Naive thymus-derived CD8-positive, alpha-beta T cell (primary cell): ENCODE results near the gene SLC25A26. TPM values are rescaled to one million over a fixed set of nuclear protein-coding genes. Genes with fewer than 3 reads are reported as not detected.
A peak's percentile ranks its signal among the peaks of the same experiment; 100 is the strongest.
"Not testable (repeated sequence)": the region's sequence is repeated elsewhere in the genome, so short reads cannot be mapped to it uniquely, and the experiment has no call there.

Source experiments
- ATAC-seq, 2 donors: fragments of 150-1000 bp; cut with Tn5 transposase in 1 of 2; sonication (Bioruptor Pico), chemical (Tn5 transposase) in 1 of 2; 1 replicate in 1 of 2; 2 replicates in 1 of 2; pipeline ENCODE4 v1.10.0; 2021; ENCODE audit warnings: mild to moderate bottlenecking in 2 of 2, moderate library complexity in 2 of 2
- POLR2A ChIA-PET: fragments of 350-600 bp; sonication (Branson Sonifier 250); formaldehyde crosslinking; loops from one replicate; lab custom pipeline; 2021; ENCODE audit warnings: antibody characterized with exemption; lab: Charles Lee
- DNase-seq, 10 donors: peaks; one replicate each; pipeline versions ENCODE4 v3.0.0 to v3.0.0-alpha.2; 2020 to 2022
- H3K27ac Mint-ChIP-seq, 10 donors: one replicate each; pipeline ENCODE4 v1.8.0; 2020 to 2022; ENCODE audit warnings: mild to moderate bottlenecking in 10 of 10, mixed read lengths in 10 of 10, moderate library complexity in 4 of 10, inconsistent platforms in 1 of 10
- H3K27me3 Mint-ChIP-seq, 5 donors: one replicate each; pipeline ENCODE4 v1.8.0; 2021 to 2022; ENCODE audit warnings: mixed read lengths in 5 of 5
- H3K36me3 Mint-ChIP-seq, 3 donors: one replicate each; pipeline ENCODE4 v1.8.0; 2020 to 2022; ENCODE audit warnings: mixed read lengths in 3 of 3, mild to moderate bottlenecking in 2 of 3, inconsistent platforms in 1 of 3
- H3K4me1 Mint-ChIP-seq, 4 donors: one replicate each; pipeline ENCODE4 v1.8.0; 2021 to 2022; ENCODE audit warnings: mixed read lengths in 4 of 4
- H3K4me3 Mint-ChIP-seq, 10 donors: one replicate each; pipeline ENCODE4 v1.8.0; 2020 to 2022; ENCODE audit warnings: mild to moderate bottlenecking in 10 of 10, mixed read lengths in 10 of 10, moderate library complexity in 6 of 10, inconsistent platforms in 1 of 10
- H3K9me3 Mint-ChIP-seq, 9 donors: one replicate each; pipeline ENCODE4 v1.8.0; 2020 to 2022; ENCODE audit warnings: mixed read lengths in 9 of 9, mild to moderate bottlenecking in 3 of 9, inconsistent platforms in 1 of 9, moderate library complexity in 1 of 9
- polyA plus RNA-seq, 3 donors: library from polyadenylated mRNA; unstranded; fragments of 300-500 nt; fragmentation: Illumina TruSeq; gene quantifications; one replicate each; pipeline ENCODE4 v1.2.3, GENCODE V29; 2021
- total RNA-seq, 8 experiments: library from RNA in 2 of 8; stranded (reverse) in 2 of 8; gene quantifications; one replicate each; pipeline ENCODE4 v1.2.3 and lab custom pipeline; 2021 to 2026

Gene SLC25A26
- total and polyA plus RNA-seq, 5 experiments from 2014 or later, result 19.0 to 62.5 (median 49.3) TPM

DNA sequence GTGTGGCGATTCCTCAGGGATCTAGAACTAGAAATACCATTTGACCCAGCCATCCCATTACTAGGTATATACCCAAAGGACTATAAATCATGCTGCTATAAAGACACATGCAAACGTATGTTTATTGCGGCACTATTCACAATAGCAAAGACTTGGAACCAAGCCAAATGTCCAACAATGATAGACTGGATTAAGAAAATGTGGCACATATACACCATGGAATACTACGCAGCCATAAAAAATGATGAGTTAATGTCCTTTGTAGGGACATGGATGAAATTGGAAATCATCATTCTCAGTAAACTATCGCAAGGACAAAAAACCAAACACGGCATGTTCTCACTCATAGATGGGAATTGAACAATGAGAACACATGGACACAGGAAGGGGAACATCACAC lies 54.0 kb downstream of the SLC25A26 start:
- not testable (repeated sequence) for H3K27ac Mint-ChIP-seq

DNA sequence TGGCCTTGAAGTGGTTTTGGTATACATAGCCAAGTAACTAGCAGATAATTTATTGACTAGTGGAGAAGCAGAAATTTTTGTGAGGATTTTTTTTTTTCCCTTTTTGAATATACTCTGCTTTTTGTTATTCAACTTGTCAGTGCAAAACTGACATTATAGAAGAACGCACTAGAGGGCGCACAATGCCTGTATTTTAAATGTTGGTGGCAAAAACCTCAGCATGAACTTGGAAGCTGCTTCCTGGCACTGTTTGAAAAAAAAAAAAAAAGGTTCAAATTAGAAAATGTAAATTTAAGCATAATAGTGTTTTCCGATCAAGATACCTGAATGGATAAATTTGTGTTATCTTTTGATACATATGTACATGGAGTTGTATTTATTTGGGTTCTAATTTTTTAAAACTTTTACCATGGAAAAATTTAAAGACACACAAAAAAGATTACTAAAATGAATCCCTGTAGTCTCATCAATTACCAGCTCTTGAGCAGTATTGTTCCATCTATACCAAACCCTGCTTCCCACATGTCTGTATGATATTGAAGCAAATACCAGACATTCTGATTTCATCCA lies 56.0 kb downstream of the SLC25A26 start:
- H3K4me3 Mint-ChIP-seq, result no peak overlapping the region
- POLR2A ChIA-PET, result interaction anchor here (0.7 kb wide), 1 partner anchor 116 kb away, joined by 3 read pairs; no protein-coding TSS in a partner anchor
- ATAC-seq (peak; percentile 33 to 56), DNase-seq (peak; percentile 11 to 79 (median 56))
- H3K9me3 Mint-ChIP-seq, result no peaks in the 10 kb centered on the region
- peaks cover 0 to 19% (median 5%) of the 10 kb centered on the region in 3 donors for H3K36me3 Mint-ChIP-seq
- peak overlapping the region in 5 of 10 donors; percentile 14 to 77 (median 41) for H3K27ac Mint-ChIP-seq
- no peaks in the 10 kb centered on the region for H3K27me3 Mint-ChIP-seq
- peaks cover 15 to 36% (median 31%) of the 10 kb centered on the region in 4 donors for H3K4me1 Mint-ChIP-seq

More for the DNA sequence above, 54.0 kb downstream of the SLC25A26 start:
- Mint-ChIP-seq H3K36me3 (peaks cover 0 to 25% (median 7%) of the 10 kb centered on the region in 3 donors), H3K4me1 (peaks cover 14 to 23% (median 19%) of the 10 kb centered on the region in 4 donors)
- H3K9me3 Mint-ChIP-seq, ATAC-seq, DNase-seq, POLR2A ChIA-PET, H3K27me3 Mint-ChIP-seq, H3K4me3 Mint-ChIP-seq: not testable (repeated sequence)

GRCh38 chr3:66279168-66279567 lies 58.4 kb downstream of the SLC25A26 start:
- peak overlapping the region in 6 of 10 donors; percentile 1 to 73 (median 25) for H3K27ac Mint-ChIP-seq
- POLR2A ChIA-PET, result interaction anchor here (1.4 kb wide), 1 partner anchor 23 kb away, joined by 3 read pairs; no protein-coding TSS in a partner anchor
- no peak for DNase-seq
- no peaks in the 10 kb centered on the region for H3K9me3 Mint-ChIP-seq
- no peaks in the 10 kb centered on the region for H3K27me3 Mint-ChIP-seq
- peaks cover 20 to 36% (median 31%) of the 10 kb centered on the region in 4 donors for H3K4me1 Mint-ChIP-seq
- peaks cover 0 to 10% (median 2%) of the 10 kb centered on the region in 3 donors for H3K36me3 Mint-ChIP-seq
- ATAC-seq, result no peak
- no peak overlapping the region for H3K4me3 Mint-ChIP-seq

DNA sequence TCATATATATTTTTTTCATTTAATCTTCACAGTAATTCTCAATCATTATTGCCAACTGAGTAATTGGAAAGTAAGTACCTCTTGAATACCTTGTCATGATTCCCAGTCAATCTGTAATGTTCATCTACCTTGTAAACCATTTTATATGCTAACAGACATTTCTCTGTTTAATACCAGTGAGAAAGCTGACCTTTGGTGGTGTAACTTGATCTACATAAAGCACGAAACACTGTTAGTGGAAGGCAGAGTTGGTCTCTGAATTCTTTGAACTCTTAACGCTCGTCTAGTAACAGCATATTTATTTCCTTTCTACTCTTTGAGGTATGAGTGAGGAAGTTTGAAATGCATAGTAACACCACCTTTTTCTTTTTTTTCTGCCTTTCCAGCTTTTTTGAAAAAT lies 59.5 kb downstream of the SLC25A26 start:
- ATAC-seq (peak in 1 of 2 donors; percentile 36), DNase-seq (no peak)
- Mint-ChIP-seq H3K36me3 (peaks cover 0 to 14% (median 4%) of the 10 kb centered on the region in 3 donors), H3K4me1 (peaks cover 20 to 36% (median 31%) of the 10 kb centered on the region in 4 donors), H3K4me3 (peak overlapping the region in 7 of 10 donors; percentile 2 to 53 (median 31)), H3K27me3 (no peaks in the 10 kb centered on the region), H3K9me3 (no peaks in the 10 kb centered on the region), H3K27ac (peak overlapping the region in 9 of 10 donors; percentile 61 to 78 (median 70))
- POLR2A ChIA-PET, result interaction anchor here (0.8 kb wide), 1 partner anchor 30 kb away, joined by 3 read pairs; no protein-coding TSS in a partner anchor

DNA sequence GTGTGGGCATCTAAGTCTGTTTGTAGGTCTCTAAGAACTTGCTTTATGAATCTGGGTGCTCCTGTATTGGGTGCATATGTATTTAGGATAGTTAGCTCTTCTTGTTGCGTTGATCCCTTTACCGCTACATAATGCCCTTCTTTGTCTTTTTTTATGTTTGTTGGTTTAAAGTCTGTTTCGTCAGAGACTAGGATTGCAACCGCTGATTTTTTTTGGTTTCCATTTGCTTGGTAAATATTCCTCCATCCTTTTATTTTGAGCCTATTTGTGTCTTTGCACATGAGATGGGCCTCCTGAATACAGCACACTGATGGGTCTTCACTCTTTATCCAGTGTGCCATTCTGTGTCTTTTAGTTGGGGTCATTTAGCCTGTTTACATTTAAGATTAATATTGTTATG lies 71.1 kb downstream of the SLC25A26 start:
- H3K4me3 Mint-ChIP-seq, POLR2A ChIA-PET, H3K27me3 Mint-ChIP-seq, ATAC-seq, DNase-seq: not testable (repeated sequence)
- Mint-ChIP-seq H3K36me3 (peaks cover 5 to 34% (median 8%) of the 10 kb centered on the region in 3 donors), H3K9me3 (peaks cover 0 to 36% (median 8%) of the 10 kb centered on the region in 9 donors), H3K27ac (peak overlapping the region in 2 of 10 donors; percentile 30 to 57), H3K4me1 (peaks cover 25 to 54% (median 37%) of the 10 kb centered on the region in 4 donors)

- peaks cover 0 to 3% (median 2%) of the 10 kb centered on the region in 3 donors for H3K36me3 Mint-ChIP-seq
- no peak for DNase-seq
Observed at GRCh38 chr3:66297260-66297873, 76.6 kb downstream of the SLC25A26 start.

DNA sequence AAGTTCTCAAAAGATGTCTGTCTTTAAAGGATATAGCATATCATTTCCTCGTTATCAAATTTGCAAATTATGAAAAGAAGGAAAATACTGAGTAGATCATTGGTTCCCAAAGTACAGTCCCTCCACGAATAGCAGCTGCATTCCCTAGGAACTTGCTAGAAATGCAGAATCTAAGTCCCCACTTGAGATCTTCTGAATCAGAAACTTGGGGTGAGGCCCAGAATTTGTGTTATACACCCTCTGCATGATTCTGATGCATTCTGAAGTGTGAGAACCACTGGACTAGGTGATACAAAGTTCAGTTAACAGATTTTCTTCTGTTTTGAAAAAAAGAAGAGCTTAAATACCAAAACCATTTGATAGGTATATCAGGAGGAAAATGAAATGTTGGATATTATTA lies 77.1 kb downstream of the SLC25A26 start:
- POLR2A ChIA-PET, result interaction anchor here (0.6 kb wide), 1 partner anchor 79 kb away, joined by 3 read pairs; no protein-coding TSS in a partner anchor
- H3K36me3 Mint-ChIP-seq, result peaks cover 0 to 2% (median 2%) of the 10 kb centered on the region in 3 donors
- no peak for ATAC-seq

More at GRCh38 chr3:66297260-66297873, 76.6 kb downstream of the SLC25A26 start:
- POLR2A ChIA-PET, result interaction anchor here (0.6 kb wide), 1 partner anchor 80 kb away, joined by 3 read pairs; no protein-coding TSS in a partner anchor
- H3K27ac Mint-ChIP-seq, result peak overlapping the region in 9 of 10 donors; percentile 18 to 92 (median 59)
- H3K4me1 Mint-ChIP-seq, result peaks cover 18 to 60% (median 53%) of the 10 kb centered on the region in 4 donors
- ATAC-seq, result peak in 1 of 2 donors; percentile 24
- H3K4me3 Mint-ChIP-seq, result peak overlapping the region in 2 of 10 donors; percentile 10 to 30
- no peaks in the 10 kb centered on the region for H3K27me3 Mint-ChIP-seq
- H3K9me3 Mint-ChIP-seq, result peaks cover 0 to 2% (median 0%) of the 10 kb centered on the region in 9 donors

GRCh38 chr3:66298591-66298990 lies 77.8 kb downstream of the SLC25A26 start:
- Mint-ChIP-seq H3K27ac (peak overlapping the region in 7 of 10 donors; percentile 1 to 92 (median 77)), H3K9me3 (no peaks in the 10 kb centered on the region), H3K4me3 (peak overlapping the region in 1 of 10 donors; percentile 30), H3K36me3 (peaks cover 0 to 2% (median 2%) of the 10 kb centered on the region in 3 donors), H3K27me3 (no peaks in the 10 kb centered on the region), H3K4me1 (peaks cover 22 to 61% (median 58%) of the 10 kb centered on the region in 4 donors)
- ATAC-seq (no peak), DNase-seq (no peak)
- POLR2A ChIA-PET, result no interaction called here

More for the DNA sequence above, 77.1 kb downstream of the SLC25A26 start:
- Mint-ChIP-seq H3K27ac (peak overlapping the region in 9 of 10 donors; percentile 1 to 92 (median 67)), H3K4me1 (peaks cover 19 to 60% (median 54%) of the 10 kb centered on the region in 4 donors), H3K9me3 (peaks cover 0 to 2% (median 0%) of the 10 kb centered on the region in 9 donors), H3K4me3 (peak overlapping the region in 1 of 10 donors; percentile 30), H3K27me3 (no peaks in the 10 kb centered on the region)
- DNase-seq, result no peak

DNA sequence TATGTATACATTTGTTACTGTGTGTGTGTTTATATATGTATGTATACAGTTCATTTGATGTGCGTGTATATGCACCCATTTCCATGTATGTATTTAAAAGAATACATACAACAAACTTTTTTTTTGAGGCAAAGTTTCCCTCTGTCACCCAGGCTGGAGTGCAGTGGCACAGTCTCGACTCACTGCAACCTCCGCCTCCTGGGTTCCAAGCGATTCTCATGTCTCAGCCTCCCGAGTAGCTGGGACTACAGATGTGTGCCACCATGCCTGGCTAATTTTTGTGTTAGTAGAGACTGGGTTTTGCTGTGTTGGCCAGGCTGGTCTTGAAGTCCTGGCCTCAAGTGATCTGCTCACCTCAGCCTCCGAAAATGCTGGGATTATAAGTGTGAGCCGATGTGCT lies 78.3 kb downstream of the SLC25A26 start:
- POLR2A ChIA-PET, H3K4me3 Mint-ChIP-seq, H3K27me3 Mint-ChIP-seq, H3K9me3 Mint-ChIP-seq, DNase-seq, ATAC-seq, H3K36me3 Mint-ChIP-seq: not testable (repeated sequence)
- H3K27ac Mint-ChIP-seq, result peak overlapping the region in 6 of 10 donors; percentile 18 to 92 (median 62)
- peaks cover 23 to 66% (median 61%) of the 10 kb centered on the region in 4 donors for H3K4me1 Mint-ChIP-seq

- H3K27ac Mint-ChIP-seq, result peak overlapping the region in 1 of 10 donors; percentile 11
- POLR2A ChIA-PET, result interaction anchor here (0.6 kb wide), 1 partner anchor 456 kb away, joined by 5 read pairs; no protein-coding TSS in a partner anchor
- H3K9me3 Mint-ChIP-seq, result peaks cover 0 to 2% (median 0%) of the 10 kb centered on the region in 9 donors
Observed at GRCh38 chr3:66299891-66300290, 79.1 kb downstream of the SLC25A26 start.

GRCh38 chr3:66302288-66302687 lies 81.5 kb downstream of the SLC25A26 start:
- H3K9me3 Mint-ChIP-seq, result peaks cover 0 to 18% (median 4%) of the 10 kb centered on the region in 9 donors
- POLR2A ChIA-PET, result interaction anchor here (0.8 to 1.4 kb wide), 3 partner anchors 23 to 92 kb away, joined by 3 read pairs; no protein-coding TSS in a partner anchor
- DNase-seq (peak in 5 of 10 donors; percentile 26 to 70 (median 56)), ATAC-seq (peak; percentile 77 to 85)
- peaks cover 30 to 83% (median 70%) of the 10 kb centered on the region in 4 donors for H3K4me1 Mint-ChIP-seq
- peak overlapping the region in 9 of 10 donors; percentile 4 to 50 (median 39) for H3K4me3 Mint-ChIP-seq
- no peaks in the 10 kb centered on the region for H3K27me3 Mint-ChIP-seq
- peaks cover 18 to 23% (median 20%) of the 10 kb centered on the region in 3 donors for H3K36me3 Mint-ChIP-seq
- peak overlapping the region in 9 of 10 donors; percentile 75 to 98 (median 91) for H3K27ac Mint-ChIP-seq

More at GRCh38 chr3:66299891-66300290, 79.1 kb downstream of the SLC25A26 start:
- no peak for ATAC-seq
- H3K36me3 Mint-ChIP-seq, result peaks cover 2 to 6% (median 3%) of the 10 kb centered on the region in 3 donors
- H3K4me1 Mint-ChIP-seq, result peaks cover 24 to 74% (median 66%) of the 10 kb centered on the region in 4 donors
- no peak for DNase-seq
- H3K27me3 Mint-ChIP-seq, result no peaks in the 10 kb centered on the region
- no peak overlapping the region for H3K4me3 Mint-ChIP-seq

GRCh38 chr3:66303491-66303901 lies 82.7 kb downstream of the SLC25A26 start:
- DNase-seq (peak in 4 of 10 donors; percentile 17 to 24 (median 20)), ATAC-seq (peak; percentile 57 to 58)
- Mint-ChIP-seq H3K27ac (peak overlapping the region in 9 of 10 donors; percentile 75 to 98 (median 91)), H3K27me3 (no peaks in the 10 kb centered on the region), H3K9me3 (peaks cover 0 to 20% (median 9%) of the 10 kb centered on the region in 9 donors), H3K4me1 (peaks cover 32 to 75% (median 58%) of the 10 kb centered on the region in 4 donors), H3K4me3 (peak overlapping the region in 6 of 10 donors; percentile 22 to 63 (median 36)), H3K36me3 (peaks cover 18 to 28% (median 26%) of the 10 kb centered on the region in 3 donors)
- POLR2A ChIA-PET, result no interaction called here
